ENCODE measurements around the gene ATP13A5.

GRCh38 chr3:193253986-193254660 is 124.4 kb downstream of the ATP13A5 start:
- TF ChIP-seq CTCF (conservative IDR thresholded peaks at IDR 0.05 in 1 of 2, IDR thresholded peaks at IDR 0.05 in 1 of 2; ENCODE audit: extremely low read depth in 1 of 2, insufficient read depth in 1 of 2, low read depth in 1 of 2, low read length in 2 of 2): no peak
- TF ChIP-seq EZH2 (IDR thresholded peaks at IDR 0.05; ENCODE audit: borderline replicate concordance, low read length): no peak

Measured in mammary epithelial cell (primary cell).